Endothelial cell of umbilical vein (primary cell): ENCODE data around the gene HCST.

Experiments used
- EZH2 ChIP-seq: IDR thresholded peaks from 2 replicates; pipeline ENCODE4 v1.6.1; 2012; ENCODE audit warnings: borderline replicate concordance, low read depth, mild to moderate bottlenecking, moderate library complexity, low read length, inconsistent platforms; ENCODE audit not compliant: severe bottlenecking
- FOS ChIP-seq: IDR thresholded peaks from 2 replicates; pipeline ENCODE4 v1.6.1; 2011; ENCODE audit warnings: mild to moderate bottlenecking, low read length, moderate library complexity, borderline replicate concordance; ENCODE audit not compliant: insufficient read depth
- JUN ChIP-seq: IDR thresholded peaks from 2 replicates; pipeline ENCODE4 v1.6.1; 2011; ENCODE audit warnings: borderline replicate concordance, low read depth; ENCODE audit not compliant: insufficient read length, insufficient read depth
- MAX ChIP-seq: IDR thresholded peaks from 2 replicates; pipeline ENCODE4 v1.6.1; 2011; ENCODE audit not compliant: insufficient read depth, insufficient read length
- MYC ChIP-seq: IDR thresholded peaks from one replicate; pipeline ENCODE4 v1.6.1; 2011; ENCODE audit warnings: mild to moderate bottlenecking, low read depth, low read length
- POLR2A ChIP-seq: IDR thresholded peaks from 2 replicates; pipeline ENCODE4 v1.6.1; 2012; ENCODE audit warnings: low read depth, mild to moderate bottlenecking, control low read depth, low read length
- POLR2AphosphoS5 ChIP-seq: IDR thresholded peaks from 2 replicates; pipeline ENCODE4 v1.6.1; 2012; ENCODE audit warnings: low read depth, mild to moderate bottlenecking, control low read depth, low read length, moderate library complexity; ENCODE audit not compliant: insufficient read depth
- TF ChIP-seq, protein P1 (sequence below), 2 donors: IDR thresholded peaks; 1 replicate in 1 of 2; 2 replicates in 1 of 2; pipeline ENCODE4 v1.5.1; 2011; ENCODE audit warnings: low read length in 2 of 2, mild to moderate bottlenecking in 2 of 2, moderate library complexity in 2 of 2, control low read depth in 1 of 2, inconsistent platforms in 1 of 2, low read depth in 1 of 2; ENCODE audit not compliant: insufficient read depth in 1 of 2; ENCODE audit errors: extremely low read depth in 1 of 2

GRCh38 chr19:35907377-35907745 lies 5.0 kb downstream of the HCST start:
- TF ChIP-seq POLR2A = no peak
- TF ChIP-seq, protein P1, sequence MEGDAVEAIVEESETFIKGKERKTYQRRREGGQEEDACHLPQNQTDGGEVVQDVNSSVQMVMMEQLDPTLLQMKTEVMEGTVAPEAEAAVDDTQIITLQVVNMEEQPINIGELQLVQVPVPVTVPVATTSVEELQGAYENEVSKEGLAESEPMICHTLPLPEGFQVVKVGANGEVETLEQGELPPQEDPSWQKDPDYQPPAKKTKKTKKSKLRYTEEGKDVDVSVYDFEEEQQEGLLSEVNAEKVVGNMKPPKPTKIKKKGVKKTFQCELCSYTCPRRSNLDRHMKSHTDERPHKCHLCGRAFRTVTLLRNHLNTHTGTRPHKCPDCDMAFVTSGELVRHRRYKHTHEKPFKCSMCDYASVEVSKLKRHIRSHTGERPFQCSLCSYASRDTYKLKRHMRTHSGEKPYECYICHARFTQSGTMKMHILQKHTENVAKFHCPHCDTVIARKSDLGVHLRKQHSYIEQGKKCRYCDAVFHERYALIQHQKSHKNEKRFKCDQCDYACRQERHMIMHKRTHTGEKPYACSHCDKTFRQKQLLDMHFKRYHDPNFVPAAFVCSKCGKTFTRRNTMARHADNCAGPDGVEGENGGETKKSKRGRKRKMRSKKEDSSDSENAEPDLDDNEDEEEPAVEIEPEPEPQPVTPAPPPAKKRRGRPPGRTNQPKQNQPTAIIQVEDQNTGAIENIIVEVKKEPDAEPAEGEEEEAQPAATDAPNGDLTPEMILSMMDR (IDR thresholded peaks at IDR 0.05; ENCODE audit: extremely low read depth in 1 of 2, insufficient read depth in 1 of 2, low read depth in 1 of 2, low read length in 2 of 2) = no peak
- no peak for TF ChIP-seq EZH2
- TF ChIP-seq POLR2AphosphoS5 = no peak
- TF ChIP-seq MYC = no peak
- TF ChIP-seq FOS = no peak
- TF ChIP-seq MAX = no peak
- no peak for TF ChIP-seq JUN
